VCaP (cell line): ENCODE measurements around the gene SLC11A2.
A peak's percentile ranks its signal among the peaks of the same experiment; 100 is the strongest.

Source experiments
- H3K27ac ChIP-seq: fragments of 450-650 bp; 2 replicates; pipeline ENCODE4 v1.5.1; 2017
- CTCF ChIP-seq: fragments of 450-650 bp; conservative IDR thresholded peaks from 2 replicates; pipeline ENCODE4 v1.5.1; 2017; ENCODE audit warnings: mild to moderate bottlenecking, moderate library complexity

SLC11A2 gene

GRCh38 chr12:51013441-51013840 lies 12.7 kb downstream of the SLC11A2 start:
- TF ChIP-seq CTCF: no peak
- no peak overlapping the region for H3K27ac ChIP-seq

- no peak overlapping the region for H3K27ac ChIP-seq
- no peak for TF ChIP-seq CTCF
These were observed 13.5 kb downstream of the SLC11A2 start for GRCh38 chr12:51012570-51013236.

GRCh38 chr12:51011955-51012354 lies 14.2 kb downstream of the SLC11A2 start:
- no peak overlapping the region for H3K27ac ChIP-seq

GRCh38 chr12:51009056-51009440 lies 17.1 kb downstream of the SLC11A2 start:
- no peak for TF ChIP-seq CTCF
- no peak overlapping the region for H3K27ac ChIP-seq

More at GRCh38 chr12:51011955-51012354, 14.2 kb downstream of the SLC11A2 start:
- no peak for TF ChIP-seq CTCF

- TF ChIP-seq CTCF: no peak
- H3K27ac ChIP-seq: no peak overlapping the region
These were observed 17.7 kb downstream of the SLC11A2 start for GRCh38 chr12:51008329-51009055.

GRCh38 chr12:51005671-51006070 lies 20.5 kb downstream of the SLC11A2 start:
- peak overlapping the region; percentile 58 for H3K27ac ChIP-seq
- TF ChIP-seq CTCF: no peak

- peak overlapping the region; percentile 58 for H3K27ac ChIP-seq
- no peak for TF ChIP-seq CTCF
These were observed 21.2 kb downstream of the SLC11A2 start for GRCh38 chr12:51005030-51005429.
